Esophagus muscularis mucosa (tissue), 4 donors: Measurements from ENCODE around the gene QKI.

ENCODE experiments used
- CTCF ChIP-seq, 3 experiments: fragments of 200-600 bp in 2 of 3; fragments of 450-650 bp in 1 of 3; sonication (generic) in 2 of 3; IDR thresholded peaks; one replicate each; pipeline ENCODE4 v1.5.1; 2017 to 2019; ENCODE audit warnings: antibody characterized with exemption in 3 of 3, mild to moderate bottlenecking in 2 of 3, moderate library complexity in 1 of 3
- EP300 ChIP-seq: sonication (generic); formaldehyde crosslinking; IDR thresholded peaks from one replicate; pipeline ENCODE4 v1.6.1; 2017; ENCODE audit warnings: antibody characterized with exemption
- POLR2A ChIP-seq: fragments of 450-650 bp; IDR thresholded peaks from one replicate; pipeline ENCODE4 v1.6.1; 2017; ENCODE audit warnings: antibody characterized with exemption, moderate library complexity, mild to moderate bottlenecking, low read depth
- POLR2AphosphoS5 ChIP-seq, 2 donors: sonication (generic); formaldehyde crosslinking; IDR thresholded peaks; one replicate each; pipeline ENCODE4 v1.6.1; 2017; ENCODE audit warnings: antibody characterized with exemption in 2 of 2

GRCh38 chr6:163406366-163406765, 8.2 kb upstream of the QKI start:
- TF ChIP-seq CTCF (IDR thresholded peaks at IDR 0.05) (no peak), POLR2A (no peak), EP300 (no peak), POLR2AphosphoS5 (IDR thresholded peaks at IDR 0.05) (no peak)
